ENCODE measurements around the gene OR51A2.

OR51A2 gene

GRCh38 chr11:4947505-4947904 lies 8.0 kb downstream of the OR51A2 start, which contains the start of gene OR51A4:
Gene OR51A4 (minus strand): TSS chr11:4947605. CDS start chr11:4947100, 505 bp downstream.
- H3K4me3 ChIP-seq (ENCODE audit: low read depth, low read length): no peak within 1 kb of the TSS
- H3K27me3 ChIP-seq (ENCODE audit: control insufficient read depth, insufficient read depth, low read length): no peaks in the 10 kb centered on the region
- no peak within 1 kb of the TSS for H3K27ac ChIP-seq (ENCODE audit: low read depth, low read length)
- no peak within 1 kb of the TSS for H3K9ac ChIP-seq (ENCODE audit: low read depth, low read length)
- H3K36me3 ChIP-seq (ENCODE audit: control insufficient read depth, insufficient read depth, low read length): no peaks in the 10 kb centered on the region
- no peaks in the 10 kb centered on the region for H3K9me3 ChIP-seq (ENCODE audit: control insufficient read depth, insufficient read depth, low read length)
- no peaks in the 10 kb centered on the region for H3K4me1 ChIP-seq (ENCODE audit: control insufficient read depth, insufficient read depth, low read length)

GRCh38 chr11:4936745-4937144 lies 18.8 kb downstream of the OR51A2 start:
- Histone ChIP-seq H3K9ac (ENCODE audit: low read depth, low read length) (no peak overlapping the region), H3K4me3 (ENCODE audit: low read depth, low read length) (no peak overlapping the region), H3K9me3 (ENCODE audit: control insufficient read depth, insufficient read depth, low read length) (no peaks in the 10 kb centered on the region), H3K27ac (ENCODE audit: low read depth, low read length) (no peak overlapping the region), H3K27me3 (ENCODE audit: control insufficient read depth, insufficient read depth, low read length) (no peaks in the 10 kb centered on the region), H3K4me1 (ENCODE audit: control insufficient read depth, insufficient read depth, low read length) (no peaks in the 10 kb centered on the region), H3K36me3 (ENCODE audit: control insufficient read depth, insufficient read depth, low read length) (no peaks in the 10 kb centered on the region)

GRCh38 chr11:4932751-4933150 lies 22.8 kb downstream of the OR51A2 start:
- Histone ChIP-seq H3K27me3 (ENCODE audit: control insufficient read depth, insufficient read depth, low read length) (no peaks in the 10 kb centered on the region), H3K4me3 (ENCODE audit: low read depth, low read length) (no peak overlapping the region), H3K27ac (ENCODE audit: low read depth, low read length) (no peak overlapping the region), H3K4me1 (ENCODE audit: control insufficient read depth, insufficient read depth, low read length) (no peaks in the 10 kb centered on the region), H3K36me3 (ENCODE audit: control insufficient read depth, insufficient read depth, low read length) (no peaks in the 10 kb centered on the region), H3K9me3 (ENCODE audit: control insufficient read depth, insufficient read depth, low read length) (no peaks in the 10 kb centered on the region), H3K9ac (ENCODE audit: low read depth, low read length) (no peak overlapping the region)

GRCh38 chr11:4926608-4927007 lies 28.9 kb downstream of the OR51A2 start:
- H3K36me3 ChIP-seq (ENCODE audit: control insufficient read depth, insufficient read depth, low read length): no peaks in the 10 kb centered on the region
- H3K4me1 ChIP-seq (ENCODE audit: control insufficient read depth, insufficient read depth, low read length): no peaks in the 10 kb centered on the region
- H3K27ac ChIP-seq (ENCODE audit: low read depth, low read length): no peak overlapping the region
- no peak overlapping the region for H3K9ac ChIP-seq (ENCODE audit: low read depth, low read length)
- H3K4me3 ChIP-seq (ENCODE audit: low read depth, low read length): no peak overlapping the region
- H3K27me3 ChIP-seq (ENCODE audit: control insufficient read depth, insufficient read depth, low read length): no peaks in the 10 kb centered on the region
- H3K9me3 ChIP-seq (ENCODE audit: control insufficient read depth, insufficient read depth, low read length): no peaks in the 10 kb centered on the region

GRCh38 chr11:4924239-4924638 lies 31.3 kb downstream of the OR51A2 start, which contains the start of gene OR51G1:
Gene OR51G1 (minus strand): TSS chr11:4924339. CDS start chr11:4924339, 0 bp downstream.
- Histone ChIP-seq H3K4me1 (ENCODE audit: control insufficient read depth, insufficient read depth, low read length) (no peaks in the 10 kb centered on the region), H3K4me3 (ENCODE audit: low read depth, low read length) (no peak within 1 kb of the TSS), H3K27ac (ENCODE audit: low read depth, low read length) (no peak within 1 kb of the TSS), H3K36me3 (ENCODE audit: control insufficient read depth, insufficient read depth, low read length) (no peaks in the 10 kb centered on the region), H3K27me3 (ENCODE audit: control insufficient read depth, insufficient read depth, low read length) (no peaks in the 10 kb centered on the region), H3K9me3 (ENCODE audit: control insufficient read depth, insufficient read depth, low read length) (no peaks in the 10 kb centered on the region), H3K9ac (ENCODE audit: low read depth, low read length) (no peak within 1 kb of the TSS)

GRCh38 chr11:4922304-4922703 lies 33.2 kb downstream of the OR51A2 start:
- no peaks in the 10 kb centered on the region for H3K36me3 ChIP-seq (ENCODE audit: control insufficient read depth, insufficient read depth, low read length)
- H3K27ac ChIP-seq (ENCODE audit: low read depth, low read length): no peak overlapping the region
- H3K9me3 ChIP-seq (ENCODE audit: control insufficient read depth, insufficient read depth, low read length): no peaks in the 10 kb centered on the region
- H3K4me3 ChIP-seq (ENCODE audit: low read depth, low read length): no peak overlapping the region
- H3K27me3 ChIP-seq (ENCODE audit: control insufficient read depth, insufficient read depth, low read length): no peaks in the 10 kb centered on the region
- H3K9ac ChIP-seq (ENCODE audit: low read depth, low read length): no peak overlapping the region
- no peaks in the 10 kb centered on the region for H3K4me1 ChIP-seq (ENCODE audit: control insufficient read depth, insufficient read depth, low read length)

GRCh38 chr11:4921796-4922195 lies 33.7 kb downstream of the OR51A2 start:
- no peak overlapping the region for H3K4me3 ChIP-seq (ENCODE audit: low read depth, low read length)
- no peaks in the 10 kb centered on the region for H3K4me1 ChIP-seq (ENCODE audit: control insufficient read depth, insufficient read depth, low read length)
- no peak overlapping the region for H3K9ac ChIP-seq (ENCODE audit: low read depth, low read length)

GRCh38 chr11:4919250-4919649 lies 36.3 kb downstream of the OR51A2 start, which contains the start of gene OR51G2:
Gene OR51G2 (minus strand): TSS chr11:4919350. CDS start chr11:4915663, 3,687 bp downstream.
- Histone ChIP-seq H3K9ac (ENCODE audit: low read depth, low read length) (no peak within 1 kb of the TSS), H3K4me3 (ENCODE audit: low read depth, low read length) (no peak within 1 kb of the TSS), H3K4me1 (ENCODE audit: control insufficient read depth, insufficient read depth, low read length) (no peaks in the 10 kb centered on the region), H3K9me3 (ENCODE audit: control insufficient read depth, insufficient read depth, low read length) (no peaks in the 10 kb centered on the region), H3K27ac (ENCODE audit: low read depth, low read length) (no peak within 1 kb of the TSS), H3K27me3 (ENCODE audit: control insufficient read depth, insufficient read depth, low read length) (no peaks in the 10 kb centered on the region), H3K36me3 (ENCODE audit: control insufficient read depth, insufficient read depth, low read length) (no peaks in the 10 kb centered on the region)

More at GRCh38 chr11:4921796-4922195, 33.7 kb downstream of the OR51A2 start:
- H3K27ac ChIP-seq (ENCODE audit: low read depth, low read length): no peak overlapping the region
- no peaks in the 10 kb centered on the region for H3K36me3 ChIP-seq (ENCODE audit: control insufficient read depth, insufficient read depth, low read length)
- no peaks in the 10 kb centered on the region for H3K27me3 ChIP-seq (ENCODE audit: control insufficient read depth, insufficient read depth, low read length)
- H3K9me3 ChIP-seq (ENCODE audit: control insufficient read depth, insufficient read depth, low read length): no peaks in the 10 kb centered on the region

- no peak overlapping the region for H3K9ac ChIP-seq (ENCODE audit: low read depth, low read length)
- H3K27me3 ChIP-seq (ENCODE audit: control insufficient read depth, insufficient read depth, low read length): no peaks in the 10 kb centered on the region
- no peaks in the 10 kb centered on the region for H3K36me3 ChIP-seq (ENCODE audit: control insufficient read depth, insufficient read depth, low read length)
- H3K4me1 ChIP-seq (ENCODE audit: control insufficient read depth, insufficient read depth, low read length): no peaks in the 10 kb centered on the region
- no peak overlapping the region for H3K27ac ChIP-seq (ENCODE audit: low read depth, low read length)
- no peak overlapping the region for H3K4me3 ChIP-seq (ENCODE audit: low read depth, low read length)
- H3K9me3 ChIP-seq (ENCODE audit: control insufficient read depth, insufficient read depth, low read length): no peaks in the 10 kb centered on the region
Observed at GRCh38 chr11:4916581-4916980, 38.9 kb downstream of the OR51A2 start.

Measured in HUES48 (cell line).